MM.1S (cell line): ENCODE data around the gene ZMIZ2.
"Not testable (repeated sequence)": the region's sequence is repeated elsewhere in the genome, so short reads cannot be mapped to it uniquely, and the experiment has no call there.

ENCODE experiments used
- DNase-seq: peaks from one replicate; pipeline ENCODE4 v3.0.0-alpha.2; 2015
- H2AFZ ChIP-seq: fragments of 300-600 bp; sonication (generic); 2 replicates; pipeline ENCODE4 v1.6.0; 2016; ENCODE audit warnings: antibody characterized with exemption, low read length
- H3F3A ChIP-seq: fragments of 300-600 bp; sonication (generic); 2 replicates; pipeline ENCODE4 v1.6.1; 2016; ENCODE audit warnings: mild to moderate bottlenecking, antibody characterized with exemption, low read length, moderate library complexity, mixed read lengths; ENCODE audit not compliant: insufficient read depth
- H3K27ac ChIP-seq: fragments of 300-600 bp; sonication (generic); 2 replicates; pipeline ENCODE4 v1.5.1; 2016; ENCODE audit warnings: mild to moderate bottlenecking, low read length
- H3K27me3 ChIP-seq: fragments of 300-600 bp; sonication (generic); replicated peaks from 2 replicates; pipeline ENCODE4 v1.6.0; 2016; ENCODE audit warnings: low read length; ENCODE audit not compliant: insufficient read depth
- H3K36me3 ChIP-seq: fragments of 300-600 bp; sonication (generic); replicated peaks from 2 replicates; pipeline ENCODE4 v1.6.1; 2016; ENCODE audit warnings: mild to moderate bottlenecking, low read length, mixed read lengths; ENCODE audit not compliant: insufficient read depth
- H3K4me1 ChIP-seq: fragments of 300-600 bp; sonication (generic); 2 replicates; pipeline ENCODE4 v1.6.1; 2016; ENCODE audit warnings: low read length, mixed read lengths
- H3K4me2 ChIP-seq: fragments of 300-600 bp; sonication (generic); 2 replicates; pipeline ENCODE4 v1.6.0; 2016; ENCODE audit warnings: low read depth, low read length
- H3K4me3 ChIP-seq: fragments of 300-600 bp; sonication (generic); 2 replicates; pipeline ENCODE4 v1.5.1; 2016; ENCODE audit warnings: low read length, mixed read lengths
- H3K79me2 ChIP-seq: fragments of 300-600 bp; sonication (generic); 2 replicates; pipeline ENCODE4 v1.6.1; 2016; ENCODE audit warnings: mixed run types, low read length, mixed read lengths
- H3K9ac ChIP-seq: fragments of 300-600 bp; sonication (generic); 2 replicates; pipeline ENCODE4 v1.6.1; 2016; ENCODE audit warnings: low read length, mixed read lengths
- H3K9me2 ChIP-seq: fragments of 300-600 bp; sonication (generic); replicated peaks from 2 replicates; pipeline ENCODE4 v1.6.1; 2016; ENCODE audit warnings: mild to moderate bottlenecking, low read length, mixed read lengths; ENCODE audit not compliant: insufficient read depth
- H3K9me3 ChIP-seq: fragments of 300-600 bp; sonication (generic); replicated peaks from 2 replicates; pipeline ENCODE4 v1.6.1; 2016; ENCODE audit warnings: mild to moderate bottlenecking, low read length, mixed read lengths; ENCODE audit not compliant: insufficient read depth
- H4K20me1 ChIP-seq: fragments of 300-600 bp; sonication (generic); 2 replicates; pipeline ENCODE4 v1.6.1; 2016; ENCODE audit warnings: mild to moderate bottlenecking, low read length, moderate library complexity, mixed read lengths; ENCODE audit not compliant: insufficient read depth
- EZH2 ChIP-seq: fragments of 300-600 bp; sonication (generic); optimal IDR thresholded peaks from 2 replicates; pipeline ENCODE3; 2017; ENCODE audit warnings: low read depth, mild to moderate bottlenecking, antibody characterized with exemption, low read length, mixed read lengths
- EZH2phosphoT487 ChIP-seq: fragments of 300-600 bp; sonication (generic); IDR thresholded peaks from 2 replicates; pipeline ENCODE4 v1.6.1; 2018; ENCODE audit warnings: antibody characterized with exemption, low read length
- TF ChIP-seq, protein P1 (sequence below): fragments of 300-600 bp; sonication (generic); IDR thresholded peaks from 2 replicates; pipeline ENCODE4 v1.5.1; 2016; ENCODE audit warnings: antibody characterized with exemption, low read length, mixed read lengths

The ZMIZ2 gene

GRCh38 chr7:44729949-44730590 lies 18.6 kb upstream of the ZMIZ2 start:
- H3K27me3 ChIP-seq, result no peaks in the 10 kb centered on the region
- 0 out of 2 replicates have a peak, but pooled peaks cover under 1% of the 10 kb centered on the region for H3K4me1 ChIP-seq
- H3K9me3 ChIP-seq, result no peaks in the 10 kb centered on the region
- no peaks in the 10 kb centered on the region for H4K20me1 ChIP-seq
- H3K27ac ChIP-seq, result no peak overlapping the region
- H2AFZ ChIP-seq, result no peak overlapping the region
- no peaks in the 10 kb centered on the region for H3F3A ChIP-seq
- DNase-seq, result no peak
- H3K4me3 ChIP-seq, result no peak overlapping the region
- no peaks in the 10 kb centered on the region for H3K9me2 ChIP-seq
- no peak overlapping the region for H3K9ac ChIP-seq
- TF ChIP-seq EZH2, result no peak
- no peak for TF ChIP-seq EZH2phosphoT487
- no peaks in the 10 kb centered on the region for H3K36me3 ChIP-seq
- H3K4me2 ChIP-seq, result no peak overlapping the region
- no peaks in the 10 kb centered on the region for H3K79me2 ChIP-seq

DNA sequence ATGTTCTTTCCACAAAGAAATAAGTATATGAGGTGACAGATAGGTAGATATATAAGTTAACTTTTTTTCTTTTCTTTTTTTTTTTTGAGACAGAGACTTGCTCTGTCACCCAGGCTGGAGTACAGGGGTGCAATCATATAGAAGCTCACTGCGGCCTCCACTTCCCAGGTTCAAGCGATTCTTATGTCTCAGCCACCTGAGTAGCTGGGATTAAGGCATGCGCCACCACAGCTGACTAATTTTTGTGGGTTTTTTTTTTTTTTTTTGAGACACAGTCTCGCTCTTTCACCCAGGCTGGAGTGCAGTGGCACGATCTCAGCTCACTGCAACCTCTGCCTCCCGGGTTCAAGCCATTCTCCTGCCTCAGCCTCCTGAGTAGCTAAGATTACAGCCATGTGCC lies 15.7 kb upstream of the ZMIZ2 start:
- H2AFZ ChIP-seq, H3K27ac ChIP-seq, H3K4me3 ChIP-seq, H3K9me2 ChIP-seq, H3K27me3 ChIP-seq, H3K36me3 ChIP-seq, H3K4me1 ChIP-seq, H3K9ac ChIP-seq, H3K79me2 ChIP-seq, H3K4me2 ChIP-seq, H3F3A ChIP-seq, H4K20me1 ChIP-seq, H3K9me3 ChIP-seq, DNase-seq: not testable (repeated sequence)

DNA sequence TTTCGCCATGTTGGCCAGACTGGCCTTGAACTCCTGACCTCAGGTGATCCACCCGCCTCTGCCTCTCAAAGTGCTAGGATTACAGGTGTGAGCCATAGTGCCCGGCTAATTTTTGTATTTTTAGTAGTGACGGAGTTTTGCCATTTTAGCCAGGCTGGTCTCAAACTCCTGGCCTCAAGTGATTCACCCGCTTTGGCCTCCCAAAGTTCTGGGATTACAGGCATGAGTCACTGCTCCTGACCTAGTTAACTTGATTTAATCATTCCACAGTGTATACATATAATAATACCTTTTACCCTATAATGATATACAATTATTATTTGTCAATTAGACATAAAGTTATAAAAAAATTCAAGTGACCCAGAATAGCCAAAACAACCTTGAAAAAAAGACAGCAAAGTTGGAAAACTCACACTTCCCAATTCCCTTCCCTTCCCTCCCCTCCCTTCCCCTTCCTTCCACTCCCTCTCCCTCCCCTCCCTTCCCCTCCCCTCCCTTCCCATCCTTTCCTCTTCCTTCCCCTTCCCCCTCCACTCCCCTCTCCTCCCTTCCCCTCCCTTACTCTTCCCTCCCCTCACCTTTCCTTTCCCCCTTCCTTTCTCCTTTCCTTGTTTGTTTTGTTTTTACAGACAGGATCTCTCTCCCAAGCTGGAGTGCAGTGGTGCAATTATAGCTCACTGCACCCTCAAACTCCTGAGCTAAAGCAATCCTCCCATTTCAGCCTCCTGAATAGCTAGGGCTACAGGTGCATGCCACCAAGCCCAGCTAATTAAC lies 14.8 kb upstream of the ZMIZ2 start:
- Histone ChIP-seq H3K4me3 (no peak overlapping the region), H3K27me3 (no peaks in the 10 kb centered on the region), H3K79me2 (no peaks in the 10 kb centered on the region), H3K27ac (no peak overlapping the region), H3K9me3 (no peaks in the 10 kb centered on the region), H3K9ac (no peak overlapping the region), H2AFZ (no peak overlapping the region), H3K4me1 (peaks cover 7% of the 10 kb centered on the region), H4K20me1 (no peaks in the 10 kb centered on the region), H3K4me2 (no peak overlapping the region), H3F3A (no peaks in the 10 kb centered on the region), H3K9me2 (no peaks in the 10 kb centered on the region), H3K36me3 (no peaks in the 10 kb centered on the region)
- TF ChIP-seq EZH2 (no peak), EZH2phosphoT487 (no peak)
- TF ChIP-seq, protein P1, sequence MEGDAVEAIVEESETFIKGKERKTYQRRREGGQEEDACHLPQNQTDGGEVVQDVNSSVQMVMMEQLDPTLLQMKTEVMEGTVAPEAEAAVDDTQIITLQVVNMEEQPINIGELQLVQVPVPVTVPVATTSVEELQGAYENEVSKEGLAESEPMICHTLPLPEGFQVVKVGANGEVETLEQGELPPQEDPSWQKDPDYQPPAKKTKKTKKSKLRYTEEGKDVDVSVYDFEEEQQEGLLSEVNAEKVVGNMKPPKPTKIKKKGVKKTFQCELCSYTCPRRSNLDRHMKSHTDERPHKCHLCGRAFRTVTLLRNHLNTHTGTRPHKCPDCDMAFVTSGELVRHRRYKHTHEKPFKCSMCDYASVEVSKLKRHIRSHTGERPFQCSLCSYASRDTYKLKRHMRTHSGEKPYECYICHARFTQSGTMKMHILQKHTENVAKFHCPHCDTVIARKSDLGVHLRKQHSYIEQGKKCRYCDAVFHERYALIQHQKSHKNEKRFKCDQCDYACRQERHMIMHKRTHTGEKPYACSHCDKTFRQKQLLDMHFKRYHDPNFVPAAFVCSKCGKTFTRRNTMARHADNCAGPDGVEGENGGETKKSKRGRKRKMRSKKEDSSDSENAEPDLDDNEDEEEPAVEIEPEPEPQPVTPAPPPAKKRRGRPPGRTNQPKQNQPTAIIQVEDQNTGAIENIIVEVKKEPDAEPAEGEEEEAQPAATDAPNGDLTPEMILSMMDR, result no peak
- no peak for DNase-seq

DNA sequence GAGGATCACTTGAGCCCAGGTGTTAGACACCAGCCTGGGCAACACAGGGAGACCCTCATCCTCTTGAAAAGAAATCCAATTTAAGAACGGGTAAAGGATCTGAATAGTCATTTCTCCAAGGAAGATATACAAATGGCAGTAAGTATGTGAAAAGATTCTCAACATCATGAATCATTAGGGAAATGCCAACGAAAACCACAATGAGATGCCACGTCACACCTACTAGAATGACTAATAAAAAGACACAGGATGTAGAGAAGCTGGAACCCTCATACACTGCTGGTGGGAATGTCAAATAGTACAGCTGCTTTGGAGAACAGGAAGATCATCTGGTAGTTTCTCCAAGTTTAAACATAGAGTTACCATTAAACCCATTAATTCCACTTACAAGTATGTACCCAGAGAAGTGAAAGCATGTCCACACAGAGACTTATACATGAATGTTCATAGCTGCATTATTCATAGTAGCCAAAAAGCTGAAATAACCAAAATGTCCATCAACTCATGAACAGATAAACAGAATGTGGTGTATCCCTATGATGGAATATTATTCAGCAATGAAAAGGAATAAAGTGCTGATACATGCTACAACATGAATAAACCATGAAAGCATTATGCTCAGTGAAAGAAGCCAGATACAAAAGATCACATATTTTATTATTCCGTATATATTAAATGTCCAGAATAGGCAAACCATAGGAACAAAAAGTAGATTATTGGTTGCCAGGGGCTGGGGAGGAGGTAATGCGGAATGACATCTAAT lies 13.1 kb upstream of the ZMIZ2 start:
- H3K4me3 ChIP-seq, result no peak overlapping the region
- TF ChIP-seq, protein P1, result no peak
- TF ChIP-seq EZH2phosphoT487, result no peak
- TF ChIP-seq EZH2, result no peak
- H2AFZ ChIP-seq, result no peak overlapping the region
- no peaks in the 10 kb centered on the region for H3K27me3 ChIP-seq
- H3K9ac ChIP-seq, result no peak overlapping the region
- H3F3A ChIP-seq, result no peaks in the 10 kb centered on the region
- H3K27ac ChIP-seq, result no peak overlapping the region; the same call in 1 of the 2 replicates
- no peaks in the 10 kb centered on the region for H3K9me2 ChIP-seq
- no peaks in the 10 kb centered on the region for H3K36me3 ChIP-seq
- no peak overlapping the region for H3K4me2 ChIP-seq
- peaks cover 7% of the 10 kb centered on the region for H3K4me1 ChIP-seq
- H4K20me1 ChIP-seq, result no peaks in the 10 kb centered on the region
- peak; percentile 15 for DNase-seq
- H3K79me2 ChIP-seq, result no peaks in the 10 kb centered on the region
- H3K9me3 ChIP-seq, result no peaks in the 10 kb centered on the region
